Measurements from ENCODE around the gene RBM34.

DNA sequence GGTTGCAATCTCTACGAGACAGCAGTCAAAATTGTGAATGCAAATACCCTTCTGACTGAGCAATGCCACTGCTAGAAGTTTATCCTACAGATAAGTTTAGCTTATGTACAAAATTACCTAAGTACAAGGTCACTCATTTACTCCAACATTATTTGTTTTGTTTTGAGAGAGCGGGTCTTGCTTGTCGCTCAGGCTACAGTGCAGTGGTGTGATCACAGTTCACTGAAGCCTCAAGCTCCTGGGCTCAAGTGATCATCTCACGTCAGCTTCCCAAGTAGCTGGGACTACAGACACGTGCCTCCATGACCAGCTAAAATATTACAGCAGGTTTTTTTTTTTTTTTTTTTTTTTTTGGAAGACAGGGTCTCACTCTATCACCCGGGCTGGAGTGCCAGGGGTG, 15.4 kb downstream of the RBM34 start:
- TF ChIP-seq CTCF (IDR thresholded peaks at IDR 0.05; ENCODE audit: poor library complexity), result no peak
- no peak for TF ChIP-seq EZH2phosphoT487 (IDR thresholded peaks at IDR 0.05; ENCODE audit: low read depth, severe bottlenecking, unreplicated experiment)
- TF ChIP-seq EZH2 (IDR thresholded peaks at IDR 0.05; ENCODE audit: borderline replicate concordance), result no peak

Data from hepatocyte (in vitro differentiated cells).